Naive B cell (primary cell): ENCODE results near the gene GPX6. TPM values are rescaled to one million over a fixed set of nuclear protein-coding genes. Genes with fewer than 3 reads are reported as not detected.
"Not testable (repeated sequence)": the region's sequence is repeated elsewhere in the genome, so short reads cannot be mapped to it uniquely, and the experiment has no call there.

Experiments used
- ATAC-seq, 2 donors: fragments of 150-1000 bp; cut with Tn5 transposase; 2 replicates each; pipeline ENCODE4 v1.10.0; 2021; ENCODE audit warnings: low read depth in 2 of 2, mild to moderate bottlenecking in 2 of 2, moderate library complexity in 2 of 2
- DNase-seq: peaks from one replicate; pipeline ENCODE4 v3.0.0; 2022
- H3K27ac Mint-ChIP-seq, 6 donors: one replicate each; pipeline ENCODE4 v1.8.0; 2020 to 2022; ENCODE audit warnings: mild to moderate bottlenecking in 6 of 6, mixed read lengths in 6 of 6, moderate library complexity in 5 of 6, inconsistent platforms in 2 of 6
- H3K27me3 Mint-ChIP-seq, 3 donors: one replicate each; pipeline ENCODE4 v1.8.0; 2021 to 2022; ENCODE audit warnings: mixed read lengths in 3 of 3, mild to moderate bottlenecking in 1 of 3
- H3K36me3 Mint-ChIP-seq, 2 donors: one replicate each; pipeline ENCODE4 v1.8.0; 2020 to 2022; ENCODE audit warnings: mixed read lengths in 2 of 2, inconsistent platforms in 1 of 2, mild to moderate bottlenecking in 1 of 2
- H3K4me1 Mint-ChIP-seq, 3 donors: one replicate each; pipeline ENCODE4 v1.8.0; 2020 to 2022; ENCODE audit warnings: mixed read lengths in 3 of 3, inconsistent platforms in 1 of 3, mild to moderate bottlenecking in 1 of 3, moderate library complexity in 1 of 3
- H3K4me3 Mint-ChIP-seq, 8 donors: one replicate each; pipeline ENCODE4 v1.8.0; 2020 to 2022; ENCODE audit warnings: mild to moderate bottlenecking in 8 of 8, mixed read lengths in 8 of 8, moderate library complexity in 8 of 8, inconsistent platforms in 2 of 8
- H3K9me3 Mint-ChIP-seq, 7 donors: one replicate each; pipeline ENCODE4 v1.8.0; 2020 to 2022; ENCODE audit warnings: mixed read lengths in 7 of 7, mild to moderate bottlenecking in 5 of 7, inconsistent platforms in 2 of 7, moderate library complexity in 1 of 7
- polyA plus RNA-seq, 6 donors: library from polyadenylated mRNA; unstranded; fragments of 300-500 nt; fragmentation: Illumina TruSeq; gene quantifications; one replicate each; pipeline ENCODE4 v1.2.3, GENCODE V29; 2021; ENCODE audit warnings: low read depth in 6 of 6

Gene GPX6
- polyA plus RNA-seq, result not detected

GRCh38 chr6:28515676-28516075 is at the start of gene GPX6:
Gene GPX6 (minus strand): TSS chr6:28515793. CDS start chr6:28515743, 50 bp downstream.
- ATAC-seq (no peak), DNase-seq (no peak)
- Mint-ChIP-seq H3K9me3 (peaks cover 0 to 3% (median 0%) of the 10 kb centered on the region in 7 donors), H3K4me1 (no peaks in the 10 kb centered on the region), H3K4me3 (no peak within 1 kb of the TSS), H3K27ac (peak within 1 kb of the TSS in 1 of 6 donors; percentile 50), H3K27me3 (peaks cover 42 to 52% (median 51%) of the 10 kb centered on the region in 3 donors), H3K36me3 (no peaks in the 10 kb centered on the region)

GRCh38 chr6:28563430-28564095 is 48.0 kb upstream of the GPX6 start:
- DNase-seq (no peak), ATAC-seq (no peak)
- Mint-ChIP-seq H3K27me3 (peaks cover 16 to 26% (median 21%) of the 10 kb centered on the region in 3 donors), H3K27ac (no peak overlapping the region), H3K4me1 (no peaks in the 10 kb centered on the region), H3K9me3 (peaks cover 0 to 4% (median 0%) of the 10 kb centered on the region in 7 donors), H3K36me3 (no peaks in the 10 kb centered on the region), H3K4me3 (no peak overlapping the region)

- Mint-ChIP-seq H3K27ac (no peak overlapping the region), H3K4me1 (no peaks in the 10 kb centered on the region), H3K9me3 (peaks cover 0 to 4% (median 0%) of the 10 kb centered on the region in 7 donors), H3K36me3 (no peaks in the 10 kb centered on the region), H3K4me3 (no peak overlapping the region), H3K27me3 (peaks cover 24 to 30% (median 25%) of the 10 kb centered on the region in 3 donors)
- ATAC-seq (no peak), DNase-seq (no peak)
Measured at GRCh38 chr6:28558629-28559028, 43.0 kb upstream of the GPX6 start.

DNA sequence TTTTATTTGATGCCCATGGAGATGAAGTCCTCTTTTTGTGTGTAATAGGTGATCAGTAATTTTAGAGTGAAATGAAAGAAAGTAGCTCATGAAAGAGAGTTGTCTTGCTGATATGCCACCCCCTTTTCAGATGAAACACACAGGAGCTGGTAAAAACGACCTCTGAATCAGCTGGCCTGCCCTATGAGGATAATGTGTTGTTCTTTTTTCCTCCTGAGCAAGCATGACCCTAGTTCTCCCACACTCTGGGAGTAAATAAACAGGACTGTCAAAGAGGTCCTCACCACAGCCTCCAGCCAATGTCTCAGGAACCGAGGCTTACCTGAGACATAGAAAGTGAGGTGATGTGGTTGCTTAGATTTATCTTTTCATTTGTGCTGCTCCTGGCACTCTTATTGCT is 39.5 kb upstream of the GPX6 start:
- H3K27me3 Mint-ChIP-seq, result peaks cover 42 to 53% (median 48%) of the 10 kb centered on the region in 3 donors
- no peak for ATAC-seq
- H3K9me3 Mint-ChIP-seq, result peaks cover 0 to 6% (median 1%) of the 10 kb centered on the region in 7 donors
- no peak for DNase-seq
- no peaks in the 10 kb centered on the region for H3K36me3 Mint-ChIP-seq
- H3K4me3 Mint-ChIP-seq, result no peak overlapping the region
- H3K4me1 Mint-ChIP-seq, result no peaks in the 10 kb centered on the region
- no peak overlapping the region for H3K27ac Mint-ChIP-seq

- DNase-seq, result no peak
- Mint-ChIP-seq H3K4me3 (peak overlapping the region in 1 of 8 donors; percentile 21), H3K9me3 (peaks cover 0 to 8% (median 2%) of the 10 kb centered on the region in 7 donors), H3K27me3 (peaks cover 45 to 62% (median 54%) of the 10 kb centered on the region in 3 donors), H3K27ac (no peak overlapping the region), H3K4me1 (no peaks in the 10 kb centered on the region), H3K36me3 (no peaks in the 10 kb centered on the region)
- no peak for ATAC-seq
Measured at GRCh38 chr6:28553986-28554881, 38.6 kb upstream of the GPX6 start.

DNA sequence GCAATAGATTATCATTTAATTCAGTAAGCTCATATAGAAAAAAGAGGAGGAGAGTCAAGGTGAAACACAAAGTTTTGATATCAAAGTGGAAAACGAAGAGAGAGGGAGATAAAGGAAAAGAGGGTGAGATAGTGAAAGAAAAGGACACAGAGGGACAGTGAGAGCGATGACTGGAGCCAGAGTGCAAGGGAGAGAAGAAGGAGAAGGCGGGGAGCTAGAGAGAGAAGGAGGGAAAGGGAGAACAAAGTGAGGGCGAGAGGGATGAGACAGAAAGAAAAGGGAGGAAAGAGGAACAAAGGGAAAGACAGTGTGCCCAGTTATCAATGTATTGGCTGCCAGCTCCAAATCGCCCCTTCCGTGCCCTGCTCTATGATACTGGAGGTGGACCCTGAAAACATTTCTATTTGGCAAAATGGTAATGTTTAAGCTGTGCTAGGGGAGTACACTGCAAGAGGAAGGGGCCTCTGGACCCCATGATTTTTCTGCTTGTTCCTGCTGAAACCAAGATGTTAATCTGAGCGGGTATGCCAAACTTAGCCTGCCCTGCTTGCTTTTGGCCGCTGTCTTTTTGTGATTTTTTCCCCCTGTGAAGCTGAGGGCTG is 37.9 kb upstream of the GPX6 start:
- peaks cover 52 to 70% (median 62%) of the 10 kb centered on the region in 3 donors for H3K27me3 Mint-ChIP-seq

GRCh38 chr6:28551891-28552666 is 36.5 kb upstream of the GPX6 start:
- ATAC-seq (no peak), DNase-seq (no peak)
- H3K9me3 Mint-ChIP-seq, result peaks cover 0 to 25% (median 6%) of the 10 kb centered on the region in 7 donors
- H3K4me3 Mint-ChIP-seq, result no peak overlapping the region
- no peak overlapping the region for H3K27ac Mint-ChIP-seq
- H3K27me3 Mint-ChIP-seq, result peaks cover 62 to 81% (median 69%) of the 10 kb centered on the region in 3 donors
- no peaks in the 10 kb centered on the region for H3K36me3 Mint-ChIP-seq
- H3K4me1 Mint-ChIP-seq, result no peaks in the 10 kb centered on the region

More for the DNA sequence above, 37.9 kb upstream of the GPX6 start:
- no peak for ATAC-seq
- Mint-ChIP-seq H3K9me3 (peaks cover 0 to 13% (median 3%) of the 10 kb centered on the region in 7 donors), H3K27ac (no peak overlapping the region), H3K4me1 (no peaks in the 10 kb centered on the region), H3K4me3 (no peak overlapping the region), H3K36me3 (no peaks in the 10 kb centered on the region)
- DNase-seq, result no peak

DNA sequence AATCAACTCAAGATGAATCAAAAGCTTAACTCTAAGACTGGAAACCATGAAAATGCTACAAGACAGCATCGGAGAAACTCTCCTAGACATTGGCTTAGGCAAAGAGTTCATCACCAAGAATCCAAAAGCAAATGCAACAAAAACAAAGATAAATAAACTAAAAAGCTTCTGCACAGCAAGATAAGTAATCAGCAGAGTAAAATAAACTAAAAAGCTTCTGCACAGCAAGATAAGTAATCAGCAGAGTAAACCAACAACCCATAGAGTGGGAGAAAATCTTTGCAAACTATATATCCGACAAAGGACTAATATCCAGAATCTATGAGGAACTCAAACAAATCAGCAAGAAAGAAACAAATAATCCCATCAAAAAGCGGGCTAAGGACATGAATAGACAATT is 31.4 kb upstream of the GPX6 start:
- DNase-seq, ATAC-seq, H3K27ac Mint-ChIP-seq, H3K4me3 Mint-ChIP-seq: not testable (repeated sequence)
- H3K9me3 Mint-ChIP-seq, result peaks cover 0 to 48% (median 17%) of the 10 kb centered on the region in 7 donors
- H3K27me3 Mint-ChIP-seq, result peaks cover 58 to 84% (median 65%) of the 10 kb centered on the region in 3 donors
- peaks cover 0 to 16% of the 10 kb centered on the region in 2 donors for H3K36me3 Mint-ChIP-seq
- peaks cover 8 to 22% (median 14%) of the 10 kb centered on the region in 3 donors for H3K4me1 Mint-ChIP-seq

GRCh38 chr6:28545955-28546354 is 30.4 kb upstream of the GPX6 start:
- Mint-ChIP-seq H3K4me1 (peaks cover 8 to 23% (median 14%) of the 10 kb centered on the region in 3 donors), H3K27me3 (peaks cover 61 to 86% (median 70%) of the 10 kb centered on the region in 3 donors), H3K27ac (no peak overlapping the region), H3K9me3 (peaks cover 4 to 58% (median 27%) of the 10 kb centered on the region in 7 donors), H3K36me3 (peaks cover 0 to 24% of the 10 kb centered on the region in 2 donors), H3K4me3 (no peak overlapping the region)
- no peak for ATAC-seq
- DNase-seq, result no peak

GRCh38 chr6:28543651-28544610 is 28.3 kb upstream of the GPX6 start:
- H3K27ac Mint-ChIP-seq, result no peak overlapping the region
- peaks cover 8 to 23% (median 14%) of the 10 kb centered on the region in 3 donors for H3K4me1 Mint-ChIP-seq
- H3K9me3 Mint-ChIP-seq, result peaks cover 4 to 56% (median 35%) of the 10 kb centered on the region in 7 donors
- peaks cover 0 to 24% of the 10 kb centered on the region in 2 donors for H3K36me3 Mint-ChIP-seq
- peak overlapping the region in 6 of 8 donors; percentile 37 to 85 (median 66) for H3K4me3 Mint-ChIP-seq
- H3K27me3 Mint-ChIP-seq, result peaks cover 66 to 87% (median 69%) of the 10 kb centered on the region in 3 donors
- no peak for DNase-seq
- peak in 1 of 2 donors; percentile 25 for ATAC-seq

DNA sequence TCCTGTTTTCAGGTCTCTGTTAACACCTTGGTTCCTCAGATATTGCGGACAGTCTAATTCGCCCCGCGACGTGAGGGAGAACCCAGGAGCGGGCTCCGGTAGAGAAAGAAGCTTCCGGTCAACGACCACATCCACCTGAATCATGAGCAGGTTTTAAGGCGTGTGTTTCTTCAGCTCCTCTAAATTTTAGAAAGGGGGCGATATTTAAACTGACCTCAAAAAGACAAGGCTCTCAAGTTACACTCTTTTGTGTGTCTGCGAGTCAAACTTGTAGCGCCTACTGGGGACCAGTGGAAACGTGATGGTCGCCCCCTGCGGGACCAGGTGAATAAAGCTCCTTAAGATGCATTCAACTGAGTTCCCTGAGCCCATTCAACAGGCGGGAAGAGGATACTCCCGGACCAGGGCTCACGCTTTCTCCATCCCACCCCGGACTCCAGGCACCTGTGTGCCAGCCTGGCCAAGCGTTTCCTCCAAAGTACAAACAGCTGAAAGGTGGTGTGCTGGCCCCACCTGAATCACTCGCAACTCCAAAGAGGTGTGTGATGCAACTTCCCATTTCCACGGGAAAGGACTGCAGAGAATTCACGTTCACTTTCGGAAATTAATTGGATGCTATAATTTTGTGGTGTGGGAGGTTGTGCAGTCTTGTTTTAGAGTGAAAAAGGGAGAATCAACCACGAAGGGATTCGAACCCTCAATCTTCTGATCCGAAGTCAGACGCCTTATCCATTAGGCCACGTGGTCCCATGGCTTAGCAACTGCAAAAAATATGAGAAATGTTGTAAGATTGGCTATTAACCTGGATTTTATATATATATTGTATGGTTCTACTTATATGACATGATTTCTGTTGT is 27.1 kb upstream of the GPX6 start:
- peak; percentile 1 for DNase-seq
- Mint-ChIP-seq H3K4me3 (peak overlapping the region in 7 of 8 donors; percentile 55 to 88 (median 67)), H3K9me3 (peaks cover 4 to 49% (median 35%) of the 10 kb centered on the region in 7 donors), H3K36me3 (peaks cover 0 to 24% of the 10 kb centered on the region in 2 donors), H3K27ac (peak overlapping the region in 2 of 6 donors; percentile 59 to 78), H3K27me3 (peaks cover 67 to 87% (median 73%) of the 10 kb centered on the region in 3 donors), H3K4me1 (peaks cover 8 to 25% (median 14%) of the 10 kb centered on the region in 3 donors)
- ATAC-seq, result no peak
